ENCODE results near the gene FAM20B. TPM values are rescaled to one million over a fixed set of nuclear protein-coding genes. Genes with fewer than 3 reads are reported as not detected.

FAM20B gene
- total RNA-seq, 1 donor = 43.1 TPM

DNA sequence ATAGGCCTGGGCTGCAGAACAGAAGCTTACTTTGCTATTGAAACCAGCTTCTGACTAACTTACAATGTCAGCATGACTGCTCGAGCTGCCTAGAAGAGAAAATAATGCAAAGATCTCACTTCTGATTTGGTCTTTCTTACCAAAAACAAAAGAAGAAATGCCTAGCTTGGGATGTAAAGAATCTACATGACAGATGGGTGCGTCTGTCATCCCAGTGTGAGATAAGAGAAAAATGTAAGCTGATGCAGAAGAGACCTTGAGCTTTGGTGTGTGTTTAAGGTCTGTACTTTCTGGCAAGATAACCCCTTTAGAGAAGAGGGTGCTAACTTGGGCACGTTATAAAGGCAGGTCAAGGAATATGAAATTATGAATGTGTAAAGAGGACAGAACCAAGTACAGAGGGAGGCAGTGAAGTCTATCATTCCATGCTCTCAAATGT lies 3.6 kb downstream of the FAM20B start:
- Histone ChIP-seq H3K27me3 (ENCODE audit: insufficient read depth, low read length) (no peaks in the 10 kb centered on the region), H4K20me1 (ENCODE audit: insufficient read depth, low read length) (no peaks in the 10 kb centered on the region), H3K4me1 (ENCODE audit: insufficient read depth, low read length) (peaks cover 32% of the 10 kb centered on the region), H3K4me2 (ENCODE audit: insufficient read depth, low read length) (no peak overlapping the region), H3K4me3 (ENCODE audit: insufficient read depth, low read length) (no peak overlapping the region), H3K27ac (ENCODE audit: low read depth, low read length) (no peak overlapping the region), H3K79me2 (ENCODE audit: insufficient read depth, low read length) (peaks cover 76% of the 10 kb centered on the region), H3K9me3 (ENCODE audit: low read depth, low read length) (no peaks in the 10 kb centered on the region), H3K36me3 (ENCODE audit: insufficient read depth, low read length) (no peaks in the 10 kb centered on the region), H2AFZ (ENCODE audit: low read length) (no peak overlapping the region)
- DNase-seq (ENCODE audit: insufficient read length, low spot score, missing footprints) = no peak
- no peak for TF ChIP-seq CTCF (IDR thresholded peaks at IDR 0.05; ENCODE audit: extremely low read depth, low read depth, low read length)

GRCh38 chr1:179030130-179030529 lies 4.4 kb downstream of the FAM20B start:
- Histone ChIP-seq H2AFZ (ENCODE audit: low read length) (no peak overlapping the region), H3K4me1 (ENCODE audit: insufficient read depth, low read length) (peaks cover 40% of the 10 kb centered on the region), H3K9me3 (ENCODE audit: low read depth, low read length) (no peaks in the 10 kb centered on the region), H4K20me1 (ENCODE audit: insufficient read depth, low read length) (no peaks in the 10 kb centered on the region), H3K4me3 (ENCODE audit: insufficient read depth, low read length) (no peak overlapping the region), H3K4me2 (ENCODE audit: insufficient read depth, low read length) (no peak overlapping the region), H3K27me3 (ENCODE audit: insufficient read depth, low read length) (no peaks in the 10 kb centered on the region), H3K79me2 (ENCODE audit: insufficient read depth, low read length) (peaks cover 84% of the 10 kb centered on the region), H3K27ac (ENCODE audit: low read depth, low read length) (no peak overlapping the region), H3K36me3 (ENCODE audit: insufficient read depth, low read length) (no peaks in the 10 kb centered on the region)
- no peak for TF ChIP-seq CTCF (IDR thresholded peaks at IDR 0.05; ENCODE audit: extremely low read depth, low read depth, low read length)
- DNase-seq (ENCODE audit: insufficient read length, low spot score, missing footprints) = no peak

GRCh38 chr1:179030683-179031082 lies 5.0 kb downstream of the FAM20B start:
- DNase-seq (ENCODE audit: insufficient read length, low spot score, missing footprints) = no peak
- Histone ChIP-seq H3K4me3 (ENCODE audit: insufficient read depth, low read length) (no peak overlapping the region), H3K9me3 (ENCODE audit: low read depth, low read length) (no peaks in the 10 kb centered on the region), H3K36me3 (ENCODE audit: insufficient read depth, low read length) (no peaks in the 10 kb centered on the region), H3K27ac (ENCODE audit: low read depth, low read length) (no peak overlapping the region), H3K27me3 (ENCODE audit: insufficient read depth, low read length) (no peaks in the 10 kb centered on the region), H3K79me2 (ENCODE audit: insufficient read depth, low read length) (peaks cover 89% of the 10 kb centered on the region), H3K4me1 (ENCODE audit: insufficient read depth, low read length) (peaks cover 43% of the 10 kb centered on the region), H4K20me1 (ENCODE audit: insufficient read depth, low read length) (no peaks in the 10 kb centered on the region), H3K4me2 (ENCODE audit: insufficient read depth, low read length) (no peak overlapping the region), H2AFZ (ENCODE audit: low read length) (no peak overlapping the region)
- no peak for TF ChIP-seq CTCF (IDR thresholded peaks at IDR 0.05; ENCODE audit: extremely low read depth, low read depth, low read length)

GRCh38 chr1:179031284-179031683 lies 5.6 kb downstream of the FAM20B start:
- Histone ChIP-seq H3K9me3 (ENCODE audit: low read depth, low read length) (no peaks in the 10 kb centered on the region), H3K27ac (ENCODE audit: low read depth, low read length) (peak overlapping the region; percentile 60), H3K79me2 (ENCODE audit: insufficient read depth, low read length) (peaks cover 93% of the 10 kb centered on the region), H4K20me1 (ENCODE audit: insufficient read depth, low read length) (no peaks in the 10 kb centered on the region), H3K27me3 (ENCODE audit: insufficient read depth, low read length) (no peaks in the 10 kb centered on the region), H3K4me1 (ENCODE audit: insufficient read depth, low read length) (peaks cover 43% of the 10 kb centered on the region), H3K4me3 (ENCODE audit: insufficient read depth, low read length) (no peak overlapping the region), H3K36me3 (ENCODE audit: insufficient read depth, low read length) (no peaks in the 10 kb centered on the region), H3K4me2 (ENCODE audit: insufficient read depth, low read length) (no peak overlapping the region), H2AFZ (ENCODE audit: low read length) (no peak overlapping the region)
- no peak for TF ChIP-seq CTCF (IDR thresholded peaks at IDR 0.05; ENCODE audit: extremely low read depth, low read depth, low read length)
- no peak for DNase-seq (ENCODE audit: insufficient read length, low spot score, missing footprints)
